PC-9 (cell line): ENCODE results near the gene SNX12. TPM values are rescaled to one million over a fixed set of nuclear protein-coding genes. Genes with fewer than 3 reads are reported as not detected.

Experiments used
- BruUV-seq: library from RNA; stranded (reverse); fragments of 400-500 nt; replicated peaks from 2 replicates; lab custom pipeline; 2021; lab: Mats Ljungman, UMichigan
- CTCF ChIA-PET: fragments of 300-600 bp; sonication (Branson Sonifier 250); formaldehyde crosslinking; loops from one replicate; lab custom pipeline; 2022; ENCODE audit warnings: antibody characterized with exemption; lab: Charles Lee
- POLR2A ChIA-PET: fragments of 300-600 bp; sonication (Branson Sonifier 250); formaldehyde crosslinking; loops from one replicate; lab custom pipeline; 2022; ENCODE audit warnings: antibody characterized with exemption; ENCODE audit not compliant: unreplicated experiment; lab: Charles Lee
- DNase-seq, 2 experiments: peaks; one replicate each; pipeline versions ENCODE4 v3.0.0 to v3.0.0-alpha.2; 2015 to 2022; ENCODE audit warnings: mixed read lengths in 1 of 2
- H2AFZ ChIP-seq: fragments of 200-600 bp; sonication (generic); 2 replicates; pipeline ENCODE4 v1.8.1; 2017; ENCODE audit warnings: antibody characterized with exemption
- H3F3A ChIP-seq: fragments of 200-600 bp; sonication (generic); 2 replicates; pipeline ENCODE4 v1.8.1; 2017; ENCODE audit warnings: antibody characterized with exemption, mild to moderate bottlenecking, low read depth; ENCODE audit not compliant: insufficient read depth
- H3K27ac ChIP-seq: fragments of 200-600 bp; sonication (generic); 2 replicates; pipeline ENCODE4 v1.6.1; 2016; ENCODE audit warnings: mixed run types
- H3K27me3 ChIP-seq: fragments of 200-600 bp; sonication (generic); 2 replicates; pipeline ENCODE4 v1.6.1; 2016; ENCODE audit warnings: low read depth, mixed run types; ENCODE audit not compliant: insufficient read depth
- H3K36me3 ChIP-seq: fragments of 200-600 bp; sonication (generic); 2 replicates; pipeline ENCODE4 v1.6.1; 2016; ENCODE audit warnings: low read depth, mixed run types
- H3K4me1 ChIP-seq: fragments of 200-600 bp; sonication (generic); replicated peaks from 2 replicates; pipeline ENCODE4 v1.6.1; 2016; ENCODE audit warnings: mixed run types; ENCODE audit not compliant: insufficient read depth
- H3K4me2 ChIP-seq: fragments of 200-600 bp; sonication (generic); 2 replicates; pipeline ENCODE4 v1.6.1; 2017; ENCODE audit warnings: mixed run types
- H3K4me3 ChIP-seq: fragments of 200-600 bp; sonication (generic); 2 replicates; pipeline ENCODE4 v1.6.1; 2016; ENCODE audit warnings: mixed run types
- H3K79me2 ChIP-seq: fragments of 200-600 bp; sonication (generic); 2 replicates; pipeline ENCODE4 v1.6.1; 2017; ENCODE audit warnings: low read depth, mixed run types
- H3K9me2 ChIP-seq: fragments of 200-600 bp; sonication (generic); 2 replicates; pipeline ENCODE4 v1.8.1; 2017; ENCODE audit warnings: mild to moderate bottlenecking; ENCODE audit not compliant: insufficient read depth
- H3K9me3 ChIP-seq: fragments of 200-600 bp; sonication (generic); 2 replicates; pipeline ENCODE4 v1.8.1; 2016; ENCODE audit warnings: low read depth; ENCODE audit not compliant: insufficient read depth
- H4K20me1 ChIP-seq: fragments of 200-600 bp; sonication (generic); 2 replicates; pipeline ENCODE4 v1.8.1; 2017; ENCODE audit not compliant: insufficient read depth
- CTCF ChIP-seq: fragments of 200-600 bp; sonication (generic); conservative IDR thresholded peaks from 2 replicates; pipeline ENCODE4 v1.6.1; 2017; ENCODE audit warnings: mixed run types, antibody characterized with exemption, mild to moderate bottlenecking, moderate library complexity
- EZH2 ChIP-seq: fragments of 200-600 bp; sonication (generic); IDR thresholded peaks from 2 replicates; pipeline ENCODE4 v1.8.0; 2017; ENCODE audit warnings: antibody characterized with exemption, low read depth
- intact Hi-C: fragments of 100-400 bp; cut with micrococcal nuclease; formaldehyde crosslinking; loops from one replicate; pipeline ENCODE4 v1.10.0; 2022; ENCODE audit not compliant: unreplicated experiment
- total RNA-seq: library from RNA; stranded (reverse); gene quantifications from 2 replicates; pipeline ENCODE4 v1.2.3, GENCODE V29; 2021

The SNX12 gene
- total RNA-seq, 1 experiment from 2014 or later = 63.1 TPM

GRCh38 chrX:71095033-71095432 lies 26.9 kb upstream of the SNX12 start:
- Histone ChIP-seq H3K27me3 (no peaks in the 10 kb centered on the region), H3K36me3 (no peaks in the 10 kb centered on the region), H3K9me2 (no peaks in the 10 kb centered on the region), H2AFZ (peak overlapping the region; percentile 96), H3K4me1 (no peaks in the 10 kb centered on the region), H3K27ac (no peak overlapping the region), H3K9me3 (no peaks in the 10 kb centered on the region), H3K4me2 (peak overlapping the region; percentile 79), H3K79me2 (no peaks in the 10 kb centered on the region), H3F3A (no peaks in the 10 kb centered on the region), H3K4me3 (peak overlapping the region; percentile 68), H4K20me1 (no peaks in the 10 kb centered on the region)
- no peak for TF ChIP-seq CTCF
- TF ChIP-seq EZH2 = no peak
- BruUV-seq = no TSS peak
- ChIA-PET POLR2A (no interaction called here), CTCF (no interaction called here)
- no peak for DNase-seq
- intact Hi-C loops = no loop called here

GRCh38 chrX:71091263-71091662 lies 23.1 kb upstream of the SNX12 start:
- H3K27ac ChIP-seq = no peak overlapping the region
- no peaks in the 10 kb centered on the region for H3K4me1 ChIP-seq
- BruUV-seq = no TSS peak

GRCh38 chrX:71085900-71086299 lies 17.8 kb upstream of the SNX12 start:
- no peak for DNase-seq
- Histone ChIP-seq H3K36me3 (no peaks in the 10 kb centered on the region), H3F3A (peaks cover 11% of the 10 kb centered on the region), H3K4me2 (no peak overlapping the region), H3K79me2 (no peaks in the 10 kb centered on the region), H3K9me3 (no peaks in the 10 kb centered on the region), H3K27me3 (no peaks in the 10 kb centered on the region), H4K20me1 (no peaks in the 10 kb centered on the region), H3K9me2 (no peaks in the 10 kb centered on the region), H3K4me1 (peaks cover 16% of the 10 kb centered on the region), H2AFZ (no peak overlapping the region), H3K4me3 (no peak overlapping the region), H3K27ac (no peak overlapping the region)
- ChIA-PET CTCF (no interaction called here), POLR2A (no interaction called here)
- intact Hi-C loops = no loop called here
- BruUV-seq = no TSS peak
- TF ChIP-seq CTCF (no peak), EZH2 (no peak)

More at GRCh38 chrX:71091263-71091662, 23.1 kb upstream of the SNX12 start:
- DNase-seq = no peak
- H3K36me3 ChIP-seq = no peaks in the 10 kb centered on the region
- no peaks in the 10 kb centered on the region for H3K9me3 ChIP-seq
- no peak overlapping the region for H3K4me3 ChIP-seq
- no peak overlapping the region for H3K4me2 ChIP-seq
- no peaks in the 10 kb centered on the region for H3K27me3 ChIP-seq
- no peaks in the 10 kb centered on the region for H3K79me2 ChIP-seq
- intact Hi-C loops = no loop called here
- POLR2A ChIA-PET = no interaction called here
- CTCF ChIA-PET = interaction anchor here (0.6 kb wide), 1 partner anchor 91 kb away, joined by 6 read pairs; no protein-coding TSS in a partner anchor
- no peak overlapping the region for H2AFZ ChIP-seq
- H3F3A ChIP-seq = no peaks in the 10 kb centered on the region
- H3K9me2 ChIP-seq = no peaks in the 10 kb centered on the region
- H4K20me1 ChIP-seq = no peaks in the 10 kb centered on the region
- TF ChIP-seq CTCF = no peak
